ENCODE measurements around the gene TOP3B. TPM values are rescaled to one million over a fixed set of nuclear protein-coding genes. Genes with fewer than 3 reads are reported as not detected.

The TOP3B gene, protein sequence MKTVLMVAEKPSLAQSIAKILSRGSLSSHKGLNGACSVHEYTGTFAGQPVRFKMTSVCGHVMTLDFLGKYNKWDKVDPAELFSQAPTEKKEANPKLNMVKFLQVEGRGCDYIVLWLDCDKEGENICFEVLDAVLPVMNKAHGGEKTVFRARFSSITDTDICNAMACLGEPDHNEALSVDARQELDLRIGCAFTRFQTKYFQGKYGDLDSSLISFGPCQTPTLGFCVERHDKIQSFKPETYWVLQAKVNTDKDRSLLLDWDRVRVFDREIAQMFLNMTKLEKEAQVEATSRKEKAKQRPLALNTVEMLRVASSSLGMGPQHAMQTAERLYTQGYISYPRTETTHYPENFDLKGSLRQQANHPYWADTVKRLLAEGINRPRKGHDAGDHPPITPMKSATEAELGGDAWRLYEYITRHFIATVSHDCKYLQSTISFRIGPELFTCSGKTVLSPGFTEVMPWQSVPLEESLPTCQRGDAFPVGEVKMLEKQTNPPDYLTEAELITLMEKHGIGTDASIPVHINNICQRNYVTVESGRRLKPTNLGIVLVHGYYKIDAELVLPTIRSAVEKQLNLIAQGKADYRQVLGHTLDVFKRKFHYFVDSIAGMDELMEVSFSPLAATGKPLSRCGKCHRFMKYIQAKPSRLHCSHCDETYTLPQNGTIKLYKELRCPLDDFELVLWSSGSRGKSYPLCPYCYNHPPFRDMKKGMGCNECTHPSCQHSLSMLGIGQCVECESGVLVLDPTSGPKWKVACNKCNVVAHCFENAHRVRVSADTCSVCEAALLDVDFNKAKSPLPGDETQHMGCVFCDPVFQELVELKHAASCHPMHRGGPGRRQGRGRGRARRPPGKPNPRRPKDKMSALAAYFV
- total RNA-seq = 24.8 TPM
- long read RNA-seq, full-length matches to known transcripts = 14 of 46 reads
- long read RNA-seq, partial matches to known transcripts = 14 of 46 reads
- long read RNA-seq, other reads (novel, unspliced or antisense) = 18 of 46 reads

DNA sequence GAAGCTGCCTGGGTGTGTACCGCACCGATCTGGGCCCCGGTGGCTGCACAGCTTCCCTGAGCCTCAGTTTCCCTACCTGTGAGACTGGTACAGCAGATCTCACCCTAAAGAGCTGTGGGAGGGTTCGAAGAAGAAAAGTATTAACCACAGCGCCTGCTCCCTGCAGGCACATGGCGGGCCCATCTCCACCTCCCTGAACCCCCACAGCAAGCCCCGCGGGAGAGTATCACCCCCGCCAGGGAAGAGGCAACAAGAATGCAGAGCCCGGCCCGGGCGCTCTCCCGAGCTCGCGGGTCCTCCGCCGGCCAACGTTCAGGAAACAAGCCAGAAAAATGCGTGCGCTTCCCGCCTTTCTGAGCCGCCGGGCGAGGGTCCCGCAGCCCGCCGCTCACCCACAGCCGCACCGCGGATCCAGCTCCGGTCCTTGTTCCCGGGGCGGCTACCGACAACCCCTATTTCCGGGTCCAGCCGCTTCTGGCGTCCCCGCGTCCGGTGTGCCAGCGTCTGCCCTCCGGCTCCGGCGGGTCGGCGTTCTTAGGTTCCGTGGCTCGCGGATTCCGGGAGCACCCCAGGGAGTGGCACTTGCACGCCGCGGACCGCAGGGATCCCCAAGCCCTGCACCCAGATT, at the start of gene TOP3B:
TOP3B (minus strand) TSS at position 450 of the 628 bp plus-strand sequence. CDS start 7,078 bp downstream, outside the sequence.
- intact Hi-C loops (cut with DNase I) = no loop called here
- TF ChIP-seq, protein P1, sequence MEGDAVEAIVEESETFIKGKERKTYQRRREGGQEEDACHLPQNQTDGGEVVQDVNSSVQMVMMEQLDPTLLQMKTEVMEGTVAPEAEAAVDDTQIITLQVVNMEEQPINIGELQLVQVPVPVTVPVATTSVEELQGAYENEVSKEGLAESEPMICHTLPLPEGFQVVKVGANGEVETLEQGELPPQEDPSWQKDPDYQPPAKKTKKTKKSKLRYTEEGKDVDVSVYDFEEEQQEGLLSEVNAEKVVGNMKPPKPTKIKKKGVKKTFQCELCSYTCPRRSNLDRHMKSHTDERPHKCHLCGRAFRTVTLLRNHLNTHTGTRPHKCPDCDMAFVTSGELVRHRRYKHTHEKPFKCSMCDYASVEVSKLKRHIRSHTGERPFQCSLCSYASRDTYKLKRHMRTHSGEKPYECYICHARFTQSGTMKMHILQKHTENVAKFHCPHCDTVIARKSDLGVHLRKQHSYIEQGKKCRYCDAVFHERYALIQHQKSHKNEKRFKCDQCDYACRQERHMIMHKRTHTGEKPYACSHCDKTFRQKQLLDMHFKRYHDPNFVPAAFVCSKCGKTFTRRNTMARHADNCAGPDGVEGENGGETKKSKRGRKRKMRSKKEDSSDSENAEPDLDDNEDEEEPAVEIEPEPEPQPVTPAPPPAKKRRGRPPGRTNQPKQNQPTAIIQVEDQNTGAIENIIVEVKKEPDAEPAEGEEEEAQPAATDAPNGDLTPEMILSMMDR (IDR thresholded peaks at IDR 0.05) = no peak
- H3K4me1 ChIP-seq = peaks cover 11% of the 10 kb centered on the region

DNA sequence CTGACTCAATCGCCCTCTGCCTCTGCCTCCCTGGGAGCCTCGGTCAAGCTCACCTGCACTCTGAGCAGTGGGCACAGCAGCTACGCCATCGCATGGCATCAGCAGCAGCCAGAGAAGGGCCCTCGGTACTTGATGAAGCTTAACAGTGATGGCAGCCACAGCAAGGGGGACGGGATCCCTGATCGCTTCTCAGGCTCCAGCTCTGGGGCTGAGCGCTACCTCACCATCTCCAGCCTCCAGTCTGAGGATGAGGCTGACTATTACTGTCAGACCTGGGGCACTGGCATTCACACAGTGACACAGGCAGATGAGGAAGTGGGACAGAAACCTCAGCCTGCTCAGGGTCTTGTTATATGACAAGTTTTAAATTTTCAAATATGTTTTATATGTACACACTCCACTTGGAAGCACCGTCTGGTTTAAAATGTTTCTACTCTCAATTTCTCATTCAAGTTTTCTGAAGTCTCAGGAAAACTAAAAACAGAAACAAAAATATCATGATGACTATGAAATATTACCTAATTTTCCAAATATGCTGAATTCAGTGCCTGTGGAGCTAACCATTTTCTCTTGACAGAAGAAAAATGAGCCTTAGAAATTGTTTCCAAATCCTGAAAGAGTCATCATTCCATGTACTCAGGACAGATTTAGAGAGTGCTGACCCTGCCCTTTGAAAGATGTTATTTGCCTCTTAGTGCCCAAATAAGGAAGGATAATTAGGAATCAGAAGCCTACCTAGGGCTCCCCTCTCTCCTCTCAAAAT, 48.8 kb upstream of the TOP3B start:
- H3K9me3 ChIP-seq = no peaks in the 10 kb centered on the region
- H3K27ac ChIP-seq = no peak overlapping the region
- H3K4me1 ChIP-seq = no peaks in the 10 kb centered on the region
- ATAC-seq (no peak), DNase-seq (no peak)
- H3K27me3 ChIP-seq = no peaks in the 10 kb centered on the region
- intact Hi-C loops (cut with DNase I) = no loop called here
- TF ChIP-seq, protein P1 (IDR thresholded peaks at IDR 0.05) = no peak
- no peak overlapping the region for H3K4me3 ChIP-seq
- no peaks in the 10 kb centered on the region for H3K36me3 ChIP-seq

More for the DNA sequence above, at the start of gene TOP3B:
- DNase-seq = peak; percentile 92
- Histone ChIP-seq H3K27ac (peak within 1 kb of the TSS; percentile 91), H3K27me3 (no peaks in the 10 kb centered on the region), H3K9me3 (no peaks in the 10 kb centered on the region), H3K36me3 (no peaks in the 10 kb centered on the region), H3K4me3 (peak within 1 kb of the TSS; percentile 99)
- ATAC-seq = peak; percentile 96

DNA sequence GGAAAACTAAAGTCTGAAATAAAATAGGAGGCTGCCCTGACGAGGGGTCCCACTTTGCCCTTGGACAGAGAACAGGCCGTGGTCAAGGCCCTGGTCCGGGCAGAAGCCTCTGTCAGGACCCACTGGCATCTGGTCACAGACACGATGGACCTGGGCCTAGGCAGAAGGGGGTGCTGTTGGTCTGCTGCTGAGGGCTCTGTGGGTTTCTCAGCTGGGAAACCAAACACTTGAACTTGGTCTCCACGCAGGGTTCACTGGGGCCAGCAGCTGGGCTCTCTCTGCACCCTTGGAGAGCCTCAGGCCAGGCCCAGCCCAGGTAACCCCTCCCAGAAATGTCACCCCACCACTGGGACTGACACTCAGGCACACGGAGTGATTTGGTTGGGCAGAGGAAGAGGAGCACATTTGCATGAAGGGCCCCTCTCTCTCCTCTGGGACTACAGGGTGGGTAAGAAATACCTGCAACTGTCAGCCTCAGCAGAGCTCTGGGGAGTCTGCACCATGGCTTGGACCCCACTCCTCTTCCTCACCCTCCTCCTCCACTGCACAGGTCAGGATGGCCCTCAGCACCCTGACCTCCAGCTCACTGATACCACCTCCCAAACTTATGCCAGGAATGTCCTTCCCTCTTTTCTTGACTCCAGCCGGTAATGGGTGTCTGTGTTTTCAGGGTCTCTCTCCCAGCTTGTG, 48.1 kb upstream of the TOP3B start:
- Histone ChIP-seq H3K9me3 (no peaks in the 10 kb centered on the region), H3K36me3 (no peaks in the 10 kb centered on the region), H3K27ac (no peak overlapping the region), H3K4me1 (no peaks in the 10 kb centered on the region), H3K27me3 (no peaks in the 10 kb centered on the region), H3K4me3 (no peak overlapping the region)
- ATAC-seq (peak; percentile 39), DNase-seq (no peak)
- intact Hi-C loops (cut with DNase I) = no loop called here
- TF ChIP-seq, protein P1 (IDR thresholded peaks at IDR 0.05) = no peak

DNA sequence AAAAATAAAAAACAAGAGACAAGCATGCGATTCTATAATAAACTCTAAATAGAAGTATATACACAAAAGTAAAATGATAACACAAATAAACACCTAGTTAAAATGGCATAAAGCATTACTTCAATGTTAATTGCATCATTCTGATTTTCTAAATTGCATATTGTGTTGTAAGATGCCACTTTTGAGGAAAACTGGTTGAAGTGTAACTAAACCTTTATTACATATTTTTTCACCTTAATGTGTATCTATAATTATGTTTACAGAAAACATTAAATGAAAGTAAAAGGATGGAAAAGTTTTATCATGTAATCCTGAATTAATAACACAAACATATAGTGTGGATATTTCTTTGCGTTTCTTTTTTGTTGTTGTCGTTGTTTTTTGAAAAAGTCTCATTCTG, 45.4 kb upstream of the TOP3B start:
- intact Hi-C loops (cut with DNase I) = no loop called here
- Histone ChIP-seq H3K9me3 (no peaks in the 10 kb centered on the region), H3K27ac (no peak overlapping the region), H3K4me3 (no peak overlapping the region), H3K36me3 (no peaks in the 10 kb centered on the region), H3K4me1 (no peaks in the 10 kb centered on the region), H3K27me3 (no peaks in the 10 kb centered on the region)
- no peak for DNase-seq
- TF ChIP-seq, protein P1 (IDR thresholded peaks at IDR 0.05) = no peak
- no peak for ATAC-seq

Data from upper lobe of right lung (tissue), 1 donor.